ENCODE results near the gene SYT6.

SYT6 gene

GRCh38 chr1:114116086-114116485, 37.6 kb downstream of the SYT6 start:
- DNase-seq, result no peak

- DNase-seq, result no peak
Measured at GRCh38 chr1:114114185-114115094, 39.2 kb downstream of the SYT6 start.

- no peak for DNase-seq
Measured at GRCh38 chr1:114113411-114114184, 40.1 kb downstream of the SYT6 start.

GRCh38 chr1:114112775-114113174, 40.9 kb downstream of the SYT6 start:
- DNase-seq, result no peak

- no peak for DNase-seq
Measured at GRCh38 chr1:114111731-114112641, 41.7 kb downstream of the SYT6 start.

GRCh38 chr1:114109981-114110380, 43.7 kb downstream of the SYT6 start:
- no peak for DNase-seq

- no peak for DNase-seq
Measured at GRCh38 chr1:114108751-114109255, 44.9 kb downstream of the SYT6 start.

GRCh38 chr1:114107474-114108435, 45.9 kb downstream of the SYT6 start:
- no peak for DNase-seq

GRCh38 chr1:114105421-114105979, 48.2 kb downstream of the SYT6 start:
- no peak for DNase-seq

GRCh38 chr1:114104949-114105348, 48.7 kb downstream of the SYT6 start:
- DNase-seq, result no peak

GRCh38 chr1:114103992-114104391, 49.7 kb downstream of the SYT6 start:
- DNase-seq, result no peak

GRCh38 chr1:114102136-114102535, 51.5 kb downstream of the SYT6 start:
- DNase-seq, result no peak

GRCh38 chr1:114100148-114100547, 53.5 kb downstream of the SYT6 start:
- no peak for DNase-seq

- DNase-seq, result no peak
Measured at GRCh38 chr1:114099268-114099667, 54.4 kb downstream of the SYT6 start.

GRCh38 chr1:114097109-114097508, 56.6 kb downstream of the SYT6 start:
- DNase-seq, result no peak

GRCh38 chr1:114094675-114095074, 59.0 kb downstream of the SYT6 start:
- no peak for DNase-seq

GRCh38 chr1:114094363-114094634, 59.4 kb downstream of the SYT6 start:
- no peak for DNase-seq

GRCh38 chr1:114093624-114094362, 59.9 kb downstream of the SYT6 start:
- no peak for DNase-seq

GRCh38 chr1:114092186-114093062, 61.2 kb downstream of the SYT6 start:
- DNase-seq, result no peak

GRCh38 chr1:114091711-114092110, 62.0 kb downstream of the SYT6 start:
- DNase-seq, result no peak
